Ecto neural progenitor cell (in vitro differentiated cells): ENCODE measurements around the gene DNAAF8.

Experiments
- DNase-seq: peaks from one replicate; pipeline ENCODE4 v3.0.0-alpha.2; 2018; ENCODE audit warnings: low spot score

DNAAF8 gene

DNA sequence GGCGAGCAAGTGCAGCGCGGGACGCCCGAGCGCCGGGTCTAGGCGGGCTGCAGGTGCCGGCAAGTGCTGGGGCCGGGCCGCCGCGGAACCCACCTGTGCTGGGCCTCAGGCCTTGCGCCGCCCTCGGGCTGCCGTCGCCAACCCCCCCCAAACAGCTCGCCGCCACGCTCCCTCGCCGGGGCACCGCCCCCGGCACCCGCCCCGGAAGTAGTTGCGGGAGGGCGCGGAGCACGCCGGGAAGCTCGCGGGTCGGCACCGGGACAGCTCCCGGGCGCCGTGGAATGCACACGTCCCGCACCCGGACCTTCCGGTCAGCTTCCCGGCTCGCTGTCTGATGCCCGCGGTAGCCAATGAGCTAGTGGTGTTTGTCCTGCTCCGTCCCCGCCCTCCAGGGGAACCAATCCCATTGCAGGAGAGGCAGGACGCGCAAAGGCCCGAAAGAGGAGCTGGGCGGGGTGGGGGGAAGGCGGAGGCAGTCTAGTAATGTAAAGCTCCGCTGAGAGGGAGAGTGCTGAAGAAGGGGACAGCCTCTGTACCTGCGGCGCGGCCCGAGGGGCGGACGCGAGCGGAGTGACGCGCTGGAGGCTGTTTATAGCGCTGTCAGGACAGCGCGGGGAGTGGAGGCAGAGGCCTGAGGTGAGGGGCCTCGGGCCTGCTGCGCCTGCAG lies at the start of gene DNAAF8, which contains the start of gene ANKS3:
TSS of gene DNAAF8 (plus strand) at position 475 of the 667 bp plus-strand sequence. CDS start 1,978 bp downstream, outside the sequence.
TSS of gene ANKS3 (minus strand) at position 209 of the 667 bp plus-strand sequence. CDS start 4,122 bp downstream, outside the sequence.
- peak; percentile 96 for DNase-seq

DNA sequence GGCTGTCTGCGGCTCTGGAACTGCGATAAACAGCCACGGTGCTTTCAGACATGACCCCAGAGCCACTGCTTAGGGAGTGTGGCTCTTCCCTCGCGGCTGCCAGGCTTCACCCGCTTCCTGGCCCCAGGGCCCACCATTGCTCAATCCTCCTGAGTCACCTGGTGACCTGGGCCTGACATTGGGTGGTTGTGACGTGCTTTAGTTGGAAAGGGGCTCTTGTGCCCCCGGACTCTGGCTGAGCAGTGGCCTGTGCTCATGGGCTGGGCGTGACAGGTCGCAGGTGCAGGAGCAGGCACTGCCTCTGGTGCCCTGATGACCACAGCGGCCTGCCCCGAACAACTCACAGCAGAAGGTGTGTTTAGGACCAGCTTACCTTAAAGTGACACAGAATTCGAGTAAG lies 49.6 kb upstream of the DNAAF8 start:
- DNase-seq: no peak

DNA sequence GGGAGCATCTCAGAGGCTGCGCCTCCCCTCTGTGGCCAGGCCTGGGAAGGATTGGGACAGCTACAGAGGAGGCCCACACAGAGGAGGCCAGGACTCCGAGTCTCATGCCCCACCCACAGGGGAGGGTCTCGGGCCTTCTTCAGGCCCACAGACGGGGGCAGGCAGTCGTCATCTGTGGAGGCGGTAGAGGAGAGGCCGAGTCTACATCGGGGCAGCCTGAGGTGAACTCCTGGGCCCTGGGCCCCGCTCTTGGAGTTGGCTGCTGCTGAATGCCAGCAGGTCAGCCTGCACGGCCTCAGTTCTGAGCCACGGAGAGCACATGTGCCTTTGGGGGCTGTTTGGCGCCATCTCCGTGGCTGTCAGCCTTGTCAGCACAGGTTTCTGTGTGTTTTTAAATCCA lies 49.0 kb upstream of the DNAAF8 start:
- no peak for DNase-seq

DNA sequence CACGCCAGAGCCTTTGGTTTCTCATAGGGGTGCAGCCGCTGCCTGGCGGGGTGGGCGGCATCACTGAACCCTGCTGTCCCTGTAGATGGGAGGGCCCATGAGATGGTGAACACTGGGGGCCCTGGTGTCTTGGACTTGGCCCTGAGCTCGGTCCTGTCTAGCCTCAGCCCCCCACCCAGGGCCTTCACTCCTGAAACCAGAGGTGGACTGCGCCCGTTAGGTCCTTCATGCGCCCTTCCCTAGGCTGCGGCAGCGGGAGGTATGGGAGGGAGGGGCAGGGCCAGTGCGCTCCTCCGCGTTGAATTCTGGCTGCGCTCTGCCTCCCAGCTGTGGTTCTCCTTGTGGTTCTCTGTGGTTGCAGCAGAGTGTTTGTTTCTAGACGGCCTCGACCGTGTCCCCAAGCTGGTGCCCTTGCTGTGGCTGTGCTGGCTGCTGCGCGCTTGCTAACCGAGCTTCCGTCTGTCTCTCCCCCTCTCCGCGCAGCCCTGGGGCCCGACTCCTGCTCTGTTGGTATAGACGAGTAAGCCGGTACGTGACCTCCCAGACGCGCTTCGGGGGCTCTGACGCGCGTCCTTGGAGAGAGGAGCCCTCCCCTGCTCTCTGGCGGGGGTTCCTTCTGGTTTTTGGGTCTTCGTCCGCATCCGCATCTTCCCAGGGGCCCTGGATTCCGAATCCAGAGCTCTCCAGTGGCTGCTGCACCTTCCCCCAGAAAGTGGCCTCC lies 48.4 kb upstream of the DNAAF8 start:
- DNase-seq: no peak

DNA sequence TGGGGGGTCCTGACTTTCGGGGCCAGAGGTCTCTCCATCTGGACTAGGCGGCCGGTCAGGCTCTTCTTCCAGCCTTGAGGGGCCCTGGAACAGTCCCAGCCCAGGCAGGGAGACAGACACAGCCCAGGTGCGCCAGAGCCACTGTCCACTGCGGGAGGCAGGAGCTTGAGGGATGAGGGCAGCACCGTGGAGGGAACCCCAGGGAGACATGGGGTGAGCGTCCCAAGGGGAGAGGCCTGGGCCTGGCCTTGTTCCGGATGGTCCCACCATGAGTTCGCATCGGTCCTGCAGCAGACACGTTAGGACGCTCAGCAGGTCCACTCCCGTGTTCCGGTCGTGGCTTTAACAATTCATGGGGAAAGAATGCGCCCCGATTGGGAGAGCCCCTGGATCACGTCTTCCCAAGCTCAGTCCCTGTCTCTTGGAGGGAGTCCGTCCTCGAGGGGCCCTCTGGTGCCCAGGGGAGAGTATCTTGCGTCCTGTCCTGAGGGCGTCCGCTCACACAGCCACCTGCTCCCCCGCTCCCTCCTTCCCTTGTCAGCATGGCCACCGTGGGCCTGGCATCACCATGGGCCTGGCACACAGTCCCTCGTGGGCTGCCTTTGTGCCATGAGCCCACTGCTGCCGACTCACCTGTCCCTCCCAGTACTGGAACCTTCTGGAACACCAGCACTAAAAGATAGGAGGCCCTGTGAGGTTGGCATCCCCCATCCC lies 47.7 kb upstream of the DNAAF8 start:
- no peak for DNase-seq

DNA sequence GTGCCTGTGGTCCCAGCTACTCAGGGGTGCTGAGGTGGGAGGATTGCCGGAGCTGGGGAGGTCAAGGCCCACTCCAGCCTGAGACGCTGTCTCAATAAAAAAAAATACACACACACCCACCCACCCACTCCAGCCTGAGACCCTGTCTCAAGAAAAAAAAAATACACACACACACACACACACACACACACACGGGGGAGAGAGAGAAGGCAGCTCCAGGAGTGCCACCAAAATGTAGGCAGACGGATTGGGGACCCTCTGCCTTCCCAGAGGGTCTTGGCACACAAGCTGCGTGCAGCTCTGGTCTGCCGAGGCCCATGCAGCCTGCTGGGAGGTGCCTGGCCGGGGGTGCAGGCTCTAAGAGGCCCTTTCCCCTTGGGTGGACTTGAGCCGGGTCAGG lies 46.9 kb upstream of the DNAAF8 start:
- no peak for DNase-seq

DNA sequence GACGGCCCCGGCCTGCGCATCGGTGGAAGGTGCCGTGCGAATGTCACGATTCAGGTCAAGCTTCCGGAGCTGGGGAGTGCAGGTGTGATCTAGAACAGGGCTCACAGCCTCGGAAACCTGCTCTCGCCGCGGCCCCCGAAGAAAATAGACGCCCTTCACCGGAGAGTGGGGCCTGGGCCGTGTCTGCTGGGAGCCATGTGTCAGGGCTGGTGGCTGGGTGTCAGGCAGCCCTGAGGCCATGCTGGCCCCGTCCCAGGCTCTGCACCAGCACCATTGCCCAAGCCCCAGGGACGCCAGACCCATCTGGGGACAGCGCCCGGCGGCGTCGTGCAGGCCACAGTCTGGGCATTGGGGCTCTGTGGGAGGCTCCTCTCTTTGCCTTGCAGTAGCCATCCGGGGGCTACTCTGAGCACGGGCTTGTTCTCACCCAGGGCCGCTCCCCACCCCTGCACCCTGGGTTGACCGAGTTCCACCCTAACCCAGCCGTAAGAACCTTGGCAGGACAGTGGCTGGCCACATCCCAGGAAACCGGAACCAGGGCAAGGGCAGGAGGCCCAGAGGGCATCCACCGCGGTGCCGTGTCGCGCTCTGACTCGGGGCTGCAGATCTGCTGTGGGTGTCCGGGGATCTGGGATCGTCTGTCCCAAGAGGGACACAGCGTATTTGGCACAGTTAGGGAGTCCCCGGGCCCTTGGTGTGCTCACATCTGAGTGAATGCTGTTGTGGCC lies 46.2 kb upstream of the DNAAF8 start:
- no peak for DNase-seq

DNA sequence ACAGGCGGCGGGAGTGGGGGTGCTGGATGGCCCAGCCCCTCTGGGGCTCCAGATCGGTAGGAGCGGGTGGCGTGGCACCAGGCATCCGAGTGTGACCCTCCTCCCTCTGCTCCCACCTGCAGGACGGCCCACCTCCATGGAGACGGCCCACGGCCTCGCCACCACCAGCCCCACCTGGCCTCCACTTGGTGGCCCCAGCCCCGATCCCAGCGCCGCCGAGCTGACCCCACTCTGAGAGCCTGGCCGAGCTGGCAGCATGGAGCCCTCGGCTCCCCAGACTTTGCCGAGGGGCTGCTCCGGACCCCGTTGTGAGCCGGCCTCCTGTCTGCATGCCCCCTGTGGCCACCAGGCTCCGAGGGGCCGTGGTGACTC lies 45.7 kb upstream of the DNAAF8 start:
- no peak for DNase-seq

DNA sequence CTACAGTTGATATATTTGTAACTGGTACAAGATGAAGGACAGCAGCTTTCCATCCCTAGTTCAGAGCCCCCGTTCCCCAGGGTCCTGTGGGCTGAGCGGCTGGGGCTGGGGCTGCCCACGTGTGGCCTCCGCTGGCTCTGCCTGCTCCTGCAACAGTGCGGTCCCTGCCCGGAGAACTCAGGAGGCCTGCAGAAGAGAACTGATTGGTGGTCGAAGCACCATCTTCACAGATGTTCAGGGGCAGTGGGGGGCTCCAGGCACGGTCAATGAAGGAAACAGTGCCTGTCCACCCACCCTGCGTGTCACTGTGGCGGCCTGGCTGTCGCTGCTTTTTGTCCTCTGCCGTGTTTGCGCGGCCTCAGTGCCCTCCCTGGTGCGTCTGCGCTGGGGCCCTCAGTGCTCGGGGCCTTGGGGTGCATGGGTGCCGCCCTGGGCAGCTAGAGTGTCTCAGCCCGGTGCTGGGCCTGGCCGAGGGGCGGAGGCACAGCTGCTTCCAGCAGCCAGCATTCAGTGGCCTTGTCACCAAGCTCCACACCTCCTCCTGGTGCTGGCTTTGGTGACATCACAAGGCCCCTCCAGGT lies 45.2 kb upstream of the DNAAF8 start:
- DNase-seq: no peak

DNA sequence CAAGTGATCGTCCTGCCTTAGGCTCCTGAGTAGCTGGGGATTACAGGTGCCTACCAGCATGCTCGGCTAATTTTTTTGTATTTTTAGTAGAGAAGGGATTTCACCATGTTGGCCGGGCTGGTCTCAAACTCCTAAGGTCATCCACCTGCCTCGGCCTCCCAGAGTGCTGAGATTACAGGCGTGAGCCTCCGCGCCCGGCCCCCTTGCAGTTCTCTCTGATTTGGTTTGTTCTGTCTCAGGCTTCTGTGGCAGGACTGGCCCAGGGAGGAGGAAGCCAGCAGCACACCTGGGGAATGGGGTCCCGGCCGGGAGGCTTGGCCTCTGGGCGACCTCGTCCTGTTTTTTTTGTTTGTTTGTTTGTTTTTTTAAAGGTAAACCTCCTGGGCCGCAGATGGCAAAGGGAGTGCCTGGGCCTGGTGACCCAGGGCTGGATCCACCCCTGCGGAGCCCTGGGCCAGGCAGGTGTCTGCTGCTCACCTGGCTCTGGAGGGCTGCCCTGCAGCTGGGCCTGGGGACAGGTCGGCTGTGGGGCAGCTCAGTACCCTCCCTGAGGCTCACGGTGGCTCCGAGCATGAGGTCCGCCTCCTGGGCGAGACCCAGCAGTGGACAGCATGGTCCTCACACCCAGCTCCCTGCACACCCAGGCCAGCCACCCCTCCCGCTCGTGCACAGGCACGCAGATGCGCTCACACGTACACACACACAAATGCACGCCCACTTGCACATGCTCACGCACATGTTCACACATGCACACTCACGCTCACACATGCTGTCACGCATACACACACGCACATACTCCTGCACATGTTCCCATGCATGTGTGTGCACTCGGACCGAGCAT lies 44.3 kb upstream of the DNAAF8 start:
- peak; percentile 39 for DNase-seq

DNA sequence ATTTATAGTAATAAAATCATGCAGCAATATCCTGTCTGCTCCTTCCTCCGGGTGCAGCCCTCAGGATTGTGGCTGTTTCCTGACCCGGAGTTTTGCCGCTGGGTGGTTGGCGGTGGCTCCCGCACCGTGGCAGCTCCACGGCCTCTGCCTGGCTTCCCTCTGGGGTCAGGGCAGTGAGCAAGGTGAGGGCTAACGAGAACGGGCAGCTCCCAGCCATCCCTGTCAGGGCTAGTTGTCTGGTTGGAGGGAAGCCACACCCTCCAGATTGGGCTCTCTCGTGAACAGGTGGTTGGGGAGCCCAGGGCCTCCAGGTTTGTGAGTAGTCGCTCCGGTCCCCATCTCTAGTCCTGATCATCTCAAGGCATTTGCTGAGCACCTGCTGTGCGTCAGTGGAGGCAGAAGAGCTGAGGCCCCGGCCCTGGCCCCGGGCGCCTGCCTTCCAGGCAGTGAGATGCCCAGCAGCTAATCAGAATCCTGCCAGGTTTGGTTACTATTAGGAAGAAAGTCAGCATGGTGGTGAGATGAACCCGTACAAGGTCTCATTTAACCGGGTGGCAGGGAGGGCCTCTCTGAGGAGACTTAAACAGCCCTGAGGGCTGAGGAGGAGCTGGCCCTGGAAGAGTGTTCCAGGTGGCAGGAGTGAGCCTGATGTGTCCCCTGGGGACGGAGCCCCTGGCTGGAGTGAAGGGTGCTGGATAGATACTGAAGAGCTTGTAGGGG lies 43.2 kb upstream of the DNAAF8 start:
- peak; percentile 44 for DNase-seq

DNA sequence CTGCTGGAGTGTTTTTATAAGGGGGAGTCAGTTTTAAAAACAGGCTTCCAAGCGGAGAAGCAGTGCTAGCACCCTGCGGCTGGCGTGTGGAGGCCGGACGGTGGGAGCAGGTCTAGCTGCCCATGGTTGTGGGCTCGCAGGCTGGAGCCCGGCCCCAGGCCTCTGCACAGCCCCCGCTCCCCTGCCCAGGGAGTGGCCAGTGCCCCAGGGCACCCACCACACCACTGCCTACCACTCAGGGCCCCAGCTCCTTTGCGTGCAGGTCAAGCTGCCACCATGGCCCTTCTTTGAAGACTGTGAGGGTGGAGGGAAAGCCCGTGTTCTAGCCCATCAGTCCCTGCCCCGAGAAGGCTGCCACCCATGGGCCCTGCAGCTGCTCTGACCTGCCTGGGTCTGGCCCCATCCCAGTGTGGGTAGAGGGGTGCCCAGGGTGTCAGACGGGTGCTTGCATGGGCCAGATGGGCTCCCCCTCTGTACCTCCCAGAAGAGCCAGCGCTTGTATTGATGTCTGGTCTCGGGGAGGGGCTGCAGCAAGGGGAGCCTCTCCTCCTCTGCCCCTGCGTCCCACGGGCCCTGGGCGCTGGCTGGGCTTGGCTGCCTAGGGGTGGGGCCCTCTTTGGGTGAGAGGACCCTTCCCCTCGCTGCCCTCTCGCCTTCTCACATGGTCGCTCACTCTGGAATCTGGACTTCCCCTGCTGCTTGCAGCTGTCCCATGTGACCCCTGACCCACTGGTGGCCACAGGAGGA lies 42.5 kb upstream of the DNAAF8 start:
- no peak for DNase-seq

DNA sequence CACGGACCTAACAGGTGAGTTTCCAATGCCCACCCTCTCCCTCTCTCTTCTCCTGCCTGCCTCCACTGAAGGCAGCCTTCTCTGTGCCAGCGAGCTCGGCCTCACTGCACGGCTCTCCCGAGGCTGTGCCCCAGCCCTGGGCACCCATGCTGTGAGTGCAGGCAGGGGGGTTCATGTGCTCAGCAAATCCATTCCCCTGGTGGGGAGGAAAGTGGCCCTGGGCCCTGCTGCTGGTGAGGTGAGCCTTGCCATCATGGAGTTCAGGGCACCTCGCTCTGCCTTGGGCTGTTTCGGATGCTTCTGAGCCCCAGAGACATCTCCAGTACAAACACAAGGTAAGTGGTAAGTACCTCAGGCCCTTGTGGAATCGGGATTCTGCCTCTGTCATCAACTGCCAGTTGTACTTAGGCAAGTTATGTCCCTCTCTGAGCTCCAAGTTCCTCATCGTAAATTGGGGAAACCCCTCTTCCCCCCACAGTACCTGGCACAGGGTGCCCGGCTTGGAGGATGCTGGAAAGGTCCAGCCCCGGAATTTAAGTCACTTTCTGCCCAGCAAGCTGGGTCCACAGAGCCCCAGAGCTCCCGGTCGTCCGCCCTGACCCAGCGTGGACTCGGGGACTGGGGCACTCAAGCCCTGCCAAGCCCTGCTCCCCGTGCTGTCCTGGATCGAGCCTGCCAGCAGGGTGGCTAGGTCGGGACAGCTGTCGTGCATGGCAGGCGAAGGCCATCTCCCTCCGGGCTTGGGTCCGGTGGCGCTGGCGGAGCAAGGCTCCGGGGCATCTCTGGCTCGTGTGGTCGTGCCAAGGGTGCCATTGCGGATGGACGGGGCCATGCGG lies 41.7 kb upstream of the DNAAF8 start:
- peak; percentile 47 for DNase-seq

DNA sequence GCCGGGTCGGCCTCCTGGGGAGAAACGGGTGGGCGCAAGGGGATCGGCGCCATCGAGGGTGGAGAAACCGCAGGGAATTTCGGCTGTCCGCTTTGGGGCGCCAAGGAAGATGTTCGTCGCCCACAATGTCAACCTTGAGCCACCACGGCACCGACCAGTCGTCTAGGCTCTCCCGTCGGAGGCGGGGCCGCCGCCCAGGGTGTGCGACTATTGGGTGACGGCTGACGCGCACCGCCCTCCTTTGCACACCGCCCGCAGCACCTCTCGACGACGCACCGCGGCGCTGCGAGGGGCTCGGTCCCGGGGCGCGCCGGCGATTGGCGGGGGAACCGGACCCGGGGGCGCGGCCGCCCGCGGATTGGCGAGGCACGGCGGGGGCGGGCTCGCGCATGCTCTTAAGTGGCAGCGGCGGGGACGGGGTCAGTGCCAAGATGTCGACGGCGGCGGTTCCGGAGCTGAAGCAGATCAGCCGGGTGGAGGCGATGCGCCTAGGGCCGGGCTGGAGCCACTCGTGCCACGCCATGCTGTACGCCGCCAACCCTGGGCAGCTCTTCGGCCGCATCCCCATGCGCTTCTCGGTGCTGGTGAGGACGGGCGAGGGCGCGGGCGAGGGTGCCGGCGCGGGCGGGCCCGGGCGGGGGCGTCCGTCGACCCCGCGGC lies 40.9 kb upstream of the DNAAF8 start, which contains the start of gene NUDT16L1:
TSS of gene NUDT16L1 (plus strand) at position 267 of the 660 bp plus-strand sequence. CDS start at position 432, 165 bp downstream.
- DNase-seq: peak; percentile 98

DNA sequence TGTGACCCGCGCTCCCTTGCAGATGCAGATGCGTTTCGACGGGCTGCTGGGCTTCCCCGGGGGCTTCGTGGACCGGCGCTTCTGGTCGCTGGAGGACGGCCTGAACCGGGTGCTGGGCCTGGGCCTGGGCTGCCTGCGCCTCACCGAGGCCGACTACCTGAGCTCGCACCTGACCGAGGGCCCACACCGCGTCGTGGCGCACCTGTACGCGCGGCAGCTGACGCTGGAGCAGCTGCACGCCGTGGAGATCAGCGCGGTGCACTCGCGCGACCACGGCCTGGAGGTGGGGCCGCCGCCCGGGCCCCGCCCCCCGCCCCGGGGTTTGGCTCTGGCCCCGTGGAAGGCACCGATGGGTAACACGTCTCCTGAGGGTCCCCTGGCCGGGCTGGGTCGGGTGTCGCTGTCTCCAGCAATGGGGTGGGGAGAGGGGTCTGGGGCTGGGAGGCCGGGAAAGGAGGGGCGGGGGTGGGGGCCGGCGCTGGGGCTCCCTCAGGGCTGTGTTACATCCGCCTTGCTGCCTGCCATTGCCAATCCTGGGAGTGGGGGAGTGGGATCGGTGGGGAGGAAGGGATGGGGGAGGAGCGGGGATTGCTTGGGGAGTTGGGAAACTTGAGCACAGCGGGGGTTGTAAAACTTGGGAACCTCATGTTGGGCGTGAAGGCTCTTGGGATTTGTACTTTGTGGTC lies 40.2 kb upstream of the DNAAF8 start:
- DNase-seq: no peak

DNA sequence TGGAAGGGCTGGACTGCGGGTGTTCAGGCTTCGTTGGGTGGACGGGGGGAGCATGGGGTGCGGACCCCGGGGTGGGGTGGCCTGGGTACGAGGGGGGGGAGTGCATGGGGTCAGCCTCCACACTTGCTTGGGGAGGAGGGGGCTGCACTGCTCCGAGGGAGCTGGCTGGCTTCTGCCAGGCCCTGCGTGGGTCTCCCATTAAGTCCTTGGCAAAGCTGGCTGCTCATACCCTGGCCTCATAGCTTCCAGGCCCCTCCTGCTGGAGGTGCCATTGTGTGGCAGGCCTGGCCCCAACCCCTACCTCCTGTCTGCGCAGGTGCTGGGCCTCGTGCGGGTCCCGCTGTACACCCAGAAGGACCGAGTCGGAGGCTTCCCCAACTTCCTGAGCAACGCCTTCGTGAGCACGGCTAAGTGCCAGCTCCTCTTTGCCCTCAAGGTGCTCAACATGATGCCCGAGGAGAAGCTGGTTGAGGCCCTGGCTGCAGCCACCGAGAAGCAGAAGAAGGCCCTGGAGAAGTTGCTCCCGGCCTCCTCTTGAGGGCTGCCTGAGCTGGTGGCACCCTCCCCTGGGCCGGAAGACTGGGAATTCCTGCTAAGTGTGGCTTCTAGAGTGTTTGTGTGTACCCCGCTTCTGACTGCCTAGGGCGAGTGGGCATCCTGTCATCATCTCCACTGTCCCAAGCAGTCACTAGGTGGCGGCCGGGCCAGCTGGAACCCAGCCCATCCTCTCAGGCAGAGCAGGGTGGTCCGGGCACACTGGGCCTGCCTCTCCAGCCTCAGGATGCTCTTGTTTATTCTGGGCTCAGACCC lies 39.5 kb upstream of the DNAAF8 start:
- DNase-seq: peak; percentile 49
